Smooth muscle cell (in vitro differentiated cells): ENCODE results near the gene RPL29. TPM values are rescaled to one million over a fixed set of nuclear protein-coding genes. Genes with fewer than 3 reads are reported as not detected.

Experiments used
- DNase-seq: peaks from one replicate; lab custom pipeline; 2025; ENCODE audit not compliant: unreplicated experiment; lab: John Stamatoyannopoulos, UW
- H2AFZ ChIP-seq: fragments of 200-600 bp; sonication (generic); 2 replicates; pipeline ENCODE4 v1.6.0; 2016; ENCODE audit warnings: antibody characterized with exemption, low read depth, mild to moderate bottlenecking
- H3F3A ChIP-seq: fragments of 200-600 bp; sonication (generic); 2 replicates; pipeline ENCODE4 v1.6.0; 2017; ENCODE audit warnings: antibody characterized with exemption, low read depth
- H3K27ac ChIP-seq: fragments of 200-600 bp; sonication (generic); 2 replicates; pipeline ENCODE4 v1.5.1; 2016; ENCODE audit warnings: low read depth, mild to moderate bottlenecking
- H3K27me3 ChIP-seq: fragments of 200-600 bp; sonication (generic); 2 replicates; pipeline ENCODE4 v1.6.1; 2016; ENCODE audit warnings: low read depth, mild to moderate bottlenecking
- H3K36me3 ChIP-seq: fragments of 200-600 bp; sonication (generic); 2 replicates; pipeline ENCODE4 v1.5.1; 2016; ENCODE audit warnings: low read depth
- H3K4me1 ChIP-seq: fragments of 200-600 bp; sonication (generic); 2 replicates; pipeline ENCODE4 v1.5.1; 2016; ENCODE audit warnings: low read depth
- H3K4me2 ChIP-seq: fragments of 200-600 bp; sonication (generic); 2 replicates; pipeline ENCODE4 v1.6.0; 2016; ENCODE audit warnings: mild to moderate bottlenecking
- H3K4me3 ChIP-seq: fragments of 200-600 bp; sonication (generic); 2 replicates; pipeline ENCODE4 v1.5.1; 2016; ENCODE audit warnings: mild to moderate bottlenecking
- H3K79me2 ChIP-seq: fragments of 200-600 bp; sonication (generic); 2 replicates; pipeline ENCODE4 v1.6.0; 2016; ENCODE audit warnings: low read depth, mild to moderate bottlenecking
- H3K9ac ChIP-seq: fragments of 200-600 bp; sonication (generic); 2 replicates; pipeline ENCODE4 v1.6.0; 2016; ENCODE audit warnings: low read depth
- H3K9me3 ChIP-seq: fragments of 200-600 bp; sonication (generic); replicated peaks from 2 replicates; pipeline ENCODE4 v1.5.1; 2016; ENCODE audit warnings: low read depth
- H4K20me1 ChIP-seq: fragments of 200-600 bp; sonication (generic); 2 replicates; pipeline ENCODE4 v1.6.0; 2016; ENCODE audit warnings: low read depth
- CTCF ChIP-seq: fragments of 200-600 bp; sonication (generic); IDR thresholded peaks from 2 replicates; pipeline ENCODE4 v1.5.1; 2017; ENCODE audit warnings: borderline replicate concordance, mild to moderate bottlenecking, antibody characterized with exemption; ENCODE audit not compliant: insufficient read depth, poor library complexity, severe bottlenecking
- WGBS: methylation state at CpG from one replicate; pipeline ENCODE4 v1.1.7; 2016; ENCODE audit warnings: low lambda C conversion rate; 5-methylcytosine and 5-hydroxymethylcytosine counted together
- polyA plus RNA-seq: library from polyadenylated mRNA; unstranded; fragments of >200 nt; fragmentation: Nextera tagmentation; extraction: Ambion mirVana; gene quantifications from 2 replicates; pipeline ENCODE4 v1.2.1, GENCODE V29; 2016
- total RNA-seq: library from RNA; depleted of rRNA; stranded (reverse); fragments of >200 nt; gene quantifications from 2 replicates; pipeline ENCODE4 v1.2.3, GENCODE V29; 2014

The RPL29 gene
- total and polyA plus RNA-seq, 2 experiments from 2014 or later: 708 to 1,004 TPM

- H4K20me1 ChIP-seq: peaks cover 26% of the 10 kb centered on the region
- no peaks in the 10 kb centered on the region for H3K9me3 ChIP-seq
- H3K79me2 ChIP-seq: peaks cover 36% of the 10 kb centered on the region
- H3K36me3 ChIP-seq: no peaks in the 10 kb centered on the region
- H3K9ac ChIP-seq: peak overlapping the region; percentile 35
- no peak for DNase-seq
- no peaks in the 10 kb centered on the region for H3K27me3 ChIP-seq
- H2AFZ ChIP-seq: peak overlapping the region; percentile 68
- H3K4me2 ChIP-seq: peak overlapping the region; percentile 86
- H3K4me1 ChIP-seq: peaks cover 39% of the 10 kb centered on the region
- peak overlapping the region; percentile 79 for H3K4me3 ChIP-seq
- TF ChIP-seq CTCF: no peak
- H3K27ac ChIP-seq: no peak overlapping the region
- WGBS: 7% methylated on average over 10 of the region's 11 CpGs
- peaks cover 11% of the 10 kb centered on the region for H3F3A ChIP-seq
Observed at GRCh38 chr3:51968170-51968775, 27.4 kb downstream of the RPL29 start.

GRCh38 chr3:51967384-51968169 is 28.1 kb downstream of the RPL29 start, which contains the start of gene PCBP4:
TSS of gene PCBP4 (minus strand) at chr3:51967454. CDS start at chr3:51961240, 6,214 bp downstream.
- H4K20me1 ChIP-seq: peaks cover 32% of the 10 kb centered on the region
- peaks cover 11% of the 10 kb centered on the region for H3F3A ChIP-seq
- peaks cover 36% of the 10 kb centered on the region for H3K79me2 ChIP-seq
- peak within 1 kb of the TSS; percentile 86 for H3K4me2 ChIP-seq
- TF ChIP-seq CTCF: no peak
- H3K4me1 ChIP-seq: peaks cover 43% of the 10 kb centered on the region
- peak within 1 kb of the TSS; percentile 31 for H3K27ac ChIP-seq
- peak within 1 kb of the TSS; percentile 68 for H2AFZ ChIP-seq
- H3K4me3 ChIP-seq: peak within 1 kb of the TSS; percentile 79
- H3K9me3 ChIP-seq: no peaks in the 10 kb centered on the region
- DNase-seq: peak; percentile 62
- H3K27me3 ChIP-seq: no peaks in the 10 kb centered on the region
- peak within 1 kb of the TSS; percentile 71 for H3K9ac ChIP-seq
- no peaks in the 10 kb centered on the region for H3K36me3 ChIP-seq
- WGBS: under 1% methylated on average over 53 of the region's 90 CpGs

- no peak for TF ChIP-seq CTCF
Observed at GRCh38 chr3:51966922-51967383, 28.7 kb downstream of the RPL29 start.

More at GRCh38 chr3:51966922-51967383, 28.7 kb downstream of the RPL29 start:
- H3F3A ChIP-seq: peaks cover 11% of the 10 kb centered on the region
- no peaks in the 10 kb centered on the region for H3K27me3 ChIP-seq
- peak overlapping the region; percentile 54 for H2AFZ ChIP-seq
- H3K4me1 ChIP-seq: peaks cover 45% of the 10 kb centered on the region
- peak overlapping the region; percentile 31 for H3K27ac ChIP-seq
- peak overlapping the region; percentile 71 for H3K9ac ChIP-seq
- peak overlapping the region; percentile 86 for H3K4me2 ChIP-seq
- 10% methylated on average over 22 of the region's 33 CpGs for WGBS
- H3K4me3 ChIP-seq: peak overlapping the region; percentile 79
- no peaks in the 10 kb centered on the region for H3K9me3 ChIP-seq
- peaks cover 39% of the 10 kb centered on the region for H4K20me1 ChIP-seq
- peaks cover 36% of the 10 kb centered on the region for H3K79me2 ChIP-seq
- no peaks in the 10 kb centered on the region for H3K36me3 ChIP-seq
- no peak for DNase-seq
